Large intestine (tissue), 3 donors: ENCODE data around the gene VPS72. TPM values are rescaled to one million over a fixed set of nuclear protein-coding genes. Genes with fewer than 3 reads are reported as not detected.

Experiments
- DNase-seq, 2 donors: peaks; one replicate each; pipeline versions ENCODE4 v3.0.0 to v3.0.0-alpha.2; 2013
- H3K27ac ChIP-seq: one replicate; pipeline ENCODE4 v1.5.1; 2013; ENCODE audit warnings: low read length
- H3K27me3 ChIP-seq: 2 replicates; pipeline ENCODE4 v1.6.1; 2013; ENCODE audit warnings: low read length; ENCODE audit not compliant: control insufficient read depth, insufficient read depth
- H3K36me3 ChIP-seq: 2 replicates; pipeline ENCODE4 v1.6.1; 2013; ENCODE audit warnings: low read length; ENCODE audit not compliant: control insufficient read depth, insufficient read depth
- H3K4me1 ChIP-seq: one replicate; pipeline ENCODE4 v1.6.1; 2013; ENCODE audit warnings: low read length; ENCODE audit not compliant: control insufficient read depth, insufficient read depth
- H3K4me3 ChIP-seq: one replicate; pipeline ENCODE4 v1.5.1; 2013; ENCODE audit warnings: low read length
- H3K9me3 ChIP-seq: one replicate; pipeline ENCODE4 v1.6.1; 2013; ENCODE audit warnings: mild to moderate bottlenecking, low read depth, low read length, moderate library complexity; ENCODE audit not compliant: control insufficient read depth
- WGBS: methylation state at CpG from one replicate; pipeline ENCODE4 v1.1.5; 2013; ENCODE audit warnings: low lambda C conversion rate; ENCODE audit not compliant: insufficient coverage; 5-methylcytosine and 5-hydroxymethylcytosine counted together
- polyA plus RNA-seq: library from polyadenylated mRNA; unstranded; fragments of 120-200 nt; gene quantifications from one replicate; pipeline ENCODE4 v1.2.1, GENCODE V29; 2013

The VPS72 gene
- polyA plus RNA-seq, 1 donor, result 43.7 TPM

- Histone ChIP-seq H3K36me3 (peaks cover 24% of the 10 kb centered on the region), H3K4me3 (peak overlapping the region; percentile 96), H3K27me3 (no peaks in the 10 kb centered on the region), H3K9me3 (no peaks in the 10 kb centered on the region), H3K27ac (peak overlapping the region; percentile 87), H3K4me1 (peaks cover 15% of the 10 kb centered on the region)
- DNase-seq, result no peak
- 0% methylated on average over 2 of the region's 15 CpGs for WGBS
These were observed 24.7 kb downstream of the VPS72 start for GRCh38 chr1:151165281-151165737.

DNA sequence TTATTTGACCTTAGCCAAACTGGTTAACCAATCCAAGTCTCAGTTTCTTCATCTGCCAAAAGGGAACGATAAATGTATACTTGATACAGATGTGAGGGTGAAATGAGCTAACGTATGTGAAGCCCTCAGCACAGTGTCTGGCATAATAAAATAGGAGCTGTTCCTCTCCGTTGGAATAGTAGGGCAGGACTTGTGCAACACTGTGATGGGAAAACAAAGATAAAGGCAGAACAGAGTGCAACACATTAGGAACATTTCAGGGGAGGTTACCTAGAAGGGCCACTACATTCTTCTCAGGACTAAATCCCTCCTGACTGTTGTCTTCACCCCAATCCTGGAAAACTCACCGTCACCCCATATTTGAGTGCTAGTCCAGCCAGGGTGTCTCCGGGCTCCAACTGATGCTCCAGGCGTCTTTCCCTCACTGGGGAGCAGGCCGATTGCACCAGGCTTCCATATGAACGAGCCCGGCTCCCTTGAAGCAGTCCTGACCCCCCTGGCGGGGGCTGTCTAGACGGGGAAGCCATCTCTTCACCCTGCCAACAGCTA, 25.2 kb downstream of the VPS72 start:
- H3K27me3 ChIP-seq, result no peaks in the 10 kb centered on the region
- peaks cover 15% of the 10 kb centered on the region for H3K4me1 ChIP-seq
- 0% methylated on average over 1 of the region's 11 CpGs for WGBS
- peak overlapping the region; percentile 87 for H3K27ac ChIP-seq
- H3K4me3 ChIP-seq, result peak overlapping the region; percentile 96
- DNase-seq, result peak in 1 of 2 donors; percentile 62
- H3K36me3 ChIP-seq, result peaks cover 29% of the 10 kb centered on the region
- H3K9me3 ChIP-seq, result no peaks in the 10 kb centered on the region

- Histone ChIP-seq H3K36me3 (peaks cover 43% of the 10 kb centered on the region), H3K9me3 (no peaks in the 10 kb centered on the region), H3K4me1 (peaks cover 6% of the 10 kb centered on the region), H3K27me3 (no peaks in the 10 kb centered on the region), H3K27ac (no peak overlapping the region), H3K4me3 (no peak overlapping the region)
- DNase-seq, result no peak
These were observed 30.6 kb downstream of the VPS72 start for GRCh38 chr1:151159373-151159772.

- Histone ChIP-seq H3K9me3 (no peaks in the 10 kb centered on the region), H3K27ac (no peak overlapping the region), H3K27me3 (no peaks in the 10 kb centered on the region), H3K4me3 (no peak overlapping the region), H3K4me1 (peaks cover 4% of the 10 kb centered on the region), H3K36me3 (peaks cover 43% of the 10 kb centered on the region)
- DNase-seq, result no peak
- WGBS, result 100% methylated on average over 1 of the region's 22 CpGs
These were observed 31.2 kb downstream of the VPS72 start for GRCh38 chr1:151158751-151159251.

GRCh38 chr1:151158326-151158725, 31.7 kb downstream of the VPS72 start:
- H3K27ac ChIP-seq, result no peak overlapping the region

GRCh38 chr1:151157067-151157531, 32.9 kb downstream of the VPS72 start:
- Histone ChIP-seq H3K4me1 (peaks cover 4% of the 10 kb centered on the region), H3K4me3 (no peak overlapping the region), H3K9me3 (no peaks in the 10 kb centered on the region), H3K36me3 (peaks cover 43% of the 10 kb centered on the region), H3K27me3 (no peaks in the 10 kb centered on the region), H3K27ac (no peak overlapping the region)
- WGBS, result no CpG with 5 or more reads among the region's 6 CpGs
- DNase-seq, result no peak

More at GRCh38 chr1:151158326-151158725, 31.7 kb downstream of the VPS72 start:
- H3K4me1 ChIP-seq, result peaks cover 4% of the 10 kb centered on the region
- H3K36me3 ChIP-seq, result peaks cover 43% of the 10 kb centered on the region
- 100% methylated on average over 1 of the region's 5 CpGs for WGBS
- no peak overlapping the region for H3K4me3 ChIP-seq
- no peaks in the 10 kb centered on the region for H3K27me3 ChIP-seq
- DNase-seq, result no peak
- H3K9me3 ChIP-seq, result no peaks in the 10 kb centered on the region

DNA sequence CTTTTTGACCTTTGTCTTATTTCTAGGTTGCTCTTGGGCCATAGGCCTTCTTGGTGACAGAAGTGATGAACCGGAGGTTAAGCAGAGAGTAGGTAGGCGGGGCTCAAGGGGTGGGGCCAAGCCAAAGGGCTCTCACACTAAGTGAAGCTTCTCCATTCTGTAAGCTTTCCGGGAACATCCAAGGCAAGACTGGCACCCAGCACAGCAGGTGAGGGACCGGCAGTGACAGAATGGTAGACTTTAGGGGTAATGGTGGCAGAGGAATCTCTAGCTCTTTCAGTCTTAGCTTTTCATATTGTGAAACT, 33.5 kb downstream of the VPS72 start, which contains the start of gene TNFAIP8L2:
Gene TNFAIP8L2, plus strand, starts transcription at position 135 of the 305 bp plus-strand sequence. CDS start 2,049 bp downstream, outside the sequence.
- H3K4me1 ChIP-seq, result peaks cover 4% of the 10 kb centered on the region
- no peak within 1 kb of the TSS for H3K27ac ChIP-seq
- H3K36me3 ChIP-seq, result peaks cover 40% of the 10 kb centered on the region
- no CpG with 5 or more reads among the region's 4 CpGs for WGBS
- H3K9me3 ChIP-seq, result no peaks in the 10 kb centered on the region
- H3K27me3 ChIP-seq, result no peaks in the 10 kb centered on the region
- peak in 1 of 2 donors; percentile 41 for DNase-seq
- no peak within 1 kb of the TSS for H3K4me3 ChIP-seq

DNA sequence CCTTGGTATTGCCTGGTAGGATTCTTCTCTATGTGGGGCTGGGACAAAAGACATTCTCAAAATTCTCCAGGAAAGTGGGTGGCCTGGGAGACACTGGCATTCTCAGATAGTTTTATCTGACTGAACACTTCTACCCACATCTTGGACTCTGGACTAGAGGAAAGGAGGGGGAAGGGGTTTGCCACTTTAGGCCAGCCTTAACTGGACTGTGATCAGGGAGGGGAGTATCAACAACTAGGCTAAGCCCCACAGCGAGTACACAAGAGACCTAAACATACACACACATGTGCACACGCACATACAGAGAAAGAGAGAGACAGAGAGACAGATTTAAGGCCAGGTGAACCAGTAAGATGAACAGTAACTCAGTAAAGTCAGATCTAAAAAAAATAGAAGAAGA, 42.3 kb downstream of the VPS72 start:
- Histone ChIP-seq H3K9me3 (no peaks in the 10 kb centered on the region), H3K4me1 (peaks cover 29% of the 10 kb centered on the region), H3K36me3 (no peaks in the 10 kb centered on the region), H3K27ac (peak overlapping the region; percentile 62), H3K27me3 (peaks cover 4% of the 10 kb centered on the region), H3K4me3 (peak overlapping the region; percentile 92)
- DNase-seq, result peak; percentile 58 to 77
- WGBS, result no CpG with 5 or more reads among the region's 2 CpGs

- Histone ChIP-seq H3K4me1 (peaks cover 29% of the 10 kb centered on the region), H3K36me3 (peaks cover 4% of the 10 kb centered on the region), H3K4me3 (peak overlapping the region; percentile 92), H3K27me3 (peaks cover 4% of the 10 kb centered on the region), H3K27ac (peak overlapping the region; percentile 62), H3K9me3 (no peaks in the 10 kb centered on the region)
- no CpG with 5 or more reads among the region's 7 CpGs for WGBS
- no peak for DNase-seq
These were observed 42.9 kb downstream of the VPS72 start for GRCh38 chr1:151147132-151147503.

- no peaks in the 10 kb centered on the region for H3K9me3 ChIP-seq
- peaks cover 4% of the 10 kb centered on the region for H3K27me3 ChIP-seq
- WGBS, result no CpG with 5 or more reads among the region's 61 CpGs
- H3K4me3 ChIP-seq, result peak within 1 kb of the TSS; percentile 92
- H3K36me3 ChIP-seq, result peaks cover 4% of the 10 kb centered on the region
- peak within 1 kb of the TSS; percentile 62 for H3K27ac ChIP-seq
- DNase-seq, result peak; percentile 92 to 96
- peaks cover 29% of the 10 kb centered on the region for H3K4me1 ChIP-seq
These were observed 43.4 kb downstream of the VPS72 start, which contains the start of gene SEMA6C for GRCh38 chr1:151146412-151147131. TSS of gene SEMA6C (minus strand) at chr1:151146631. CDS start at chr1:151142621, 4,010 bp downstream.
